ENCODE measurements around the gene HAUS7.

GRCh38 chrX:153464116-153464515 lies 6.3 kb downstream of the HAUS7 start:
- TF ChIP-seq TCF7L2 (IDR thresholded peaks at IDR 0.05; ENCODE audit: low read depth, low read length): no peak
- TF ChIP-seq CTCF (IDR thresholded peaks at IDR 0.05): no peak
- no peak for TF ChIP-seq REST (IDR thresholded peaks at IDR 0.05; ENCODE audit: insufficient read depth in 1 of 2, low read depth in 2 of 2, low read length in 1 of 2)
- TF ChIP-seq POLR2AphosphoS5 (IDR thresholded peaks at IDR 0.05; ENCODE audit: low read depth, low read length): no peak
